Measurements from ENCODE around the gene TNNT3.

TNNT3 gene

DNA sequence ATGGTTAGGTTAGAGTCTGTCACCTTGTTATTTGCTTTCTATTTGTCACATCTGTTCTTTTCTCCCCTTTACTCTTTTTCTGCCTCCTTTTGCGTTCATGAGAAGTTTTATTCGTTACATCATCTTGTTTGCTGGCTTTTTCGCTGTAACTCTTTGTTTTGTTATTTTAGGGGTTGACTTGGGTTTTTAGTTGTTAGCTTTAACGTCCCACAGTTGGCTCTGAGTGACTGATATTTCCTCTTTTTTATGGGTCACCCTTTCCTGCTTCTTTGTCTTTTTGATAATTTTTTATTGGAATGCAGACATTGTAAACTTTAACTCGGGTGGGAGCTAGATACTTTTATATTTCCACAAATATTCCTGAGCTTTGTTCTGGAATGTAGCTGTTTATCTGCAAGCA lies 13.3 kb upstream of the TNNT3 start:
- H3K9me3 Mint-ChIP-seq = no peaks in the 10 kb centered on the region
- no peak overlapping the region for H3K27ac Mint-ChIP-seq
- no peaks in the 10 kb centered on the region for H3K36me3 Mint-ChIP-seq (ENCODE audit: low read depth)
- H3K27me3 Mint-ChIP-seq (ENCODE audit: low read depth) = peaks cover 12% of the 10 kb centered on the region
- H3K4me1 Mint-ChIP-seq (ENCODE audit: low read depth) = no peaks in the 10 kb centered on the region
- H3K4me3 Mint-ChIP-seq = no peak overlapping the region

DNA sequence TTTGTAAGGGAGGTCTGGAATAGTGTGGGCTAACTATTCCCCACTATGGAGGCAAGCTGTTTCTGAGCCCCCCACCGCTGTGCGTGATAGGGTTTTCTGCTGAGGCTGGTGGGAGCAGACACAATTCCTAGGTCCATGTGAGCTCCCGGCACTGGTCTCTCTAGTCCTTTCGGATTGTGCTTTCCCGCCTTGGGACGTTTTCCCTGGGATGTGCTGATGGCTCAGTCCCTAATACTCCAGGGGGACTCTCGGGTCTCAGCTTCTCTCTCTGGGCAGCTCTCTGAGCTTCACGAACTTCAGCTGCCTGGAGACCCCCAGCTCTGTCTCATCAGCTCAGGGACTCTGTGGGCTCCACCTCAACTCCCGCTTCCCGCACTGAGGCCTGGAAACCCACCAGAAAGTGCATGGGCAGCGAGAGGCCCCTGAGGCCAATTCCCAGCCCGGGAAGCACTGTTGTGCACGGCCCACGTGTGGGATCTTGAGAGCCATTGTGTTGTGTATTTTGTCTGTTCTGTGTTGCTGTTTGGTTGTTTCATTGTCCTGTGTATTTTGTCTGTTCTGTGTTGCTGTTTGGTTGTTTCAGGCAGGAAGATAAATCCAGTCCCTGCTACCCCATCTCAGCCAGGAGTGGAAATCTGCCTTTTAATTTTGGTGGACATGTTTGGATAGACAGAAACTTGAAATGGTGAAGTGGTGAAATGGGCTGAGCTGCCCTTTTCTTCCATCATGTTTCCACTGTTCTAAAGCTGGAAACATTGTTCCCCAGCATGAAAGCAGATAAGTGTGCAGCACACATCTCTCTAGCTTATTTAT lies 12.7 kb upstream of the TNNT3 start:
- Mint-ChIP-seq H3K36me3 (ENCODE audit: low read depth) (no peaks in the 10 kb centered on the region), H3K27ac (no peak overlapping the region), H3K27me3 (ENCODE audit: low read depth) (peaks cover 12% of the 10 kb centered on the region), H3K4me1 (ENCODE audit: low read depth) (no peaks in the 10 kb centered on the region), H3K4me3 (no peak overlapping the region), H3K9me3 (no peaks in the 10 kb centered on the region)

DNA sequence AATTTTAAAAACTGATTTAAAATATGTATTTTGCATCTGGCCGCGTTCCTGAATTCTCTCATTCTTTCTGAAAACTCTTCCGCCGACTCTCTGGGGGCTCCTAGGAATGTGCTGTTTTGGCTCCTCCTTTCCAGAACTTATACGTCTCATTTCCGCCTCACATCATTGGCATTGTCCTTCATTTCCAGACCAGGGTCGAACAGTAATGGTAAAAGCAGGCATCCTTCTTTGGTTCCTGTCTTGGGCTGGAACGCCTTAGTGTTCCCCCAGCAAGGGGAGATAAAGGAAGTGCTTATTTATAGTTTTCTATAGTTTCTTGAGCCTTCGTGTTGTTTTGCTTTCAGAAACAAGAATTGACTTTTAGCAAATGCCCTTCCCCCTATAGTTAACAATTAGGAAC lies 10.9 kb upstream of the TNNT3 start:
- H3K4me3 Mint-ChIP-seq = no peak overlapping the region
- H3K9me3 Mint-ChIP-seq = no peaks in the 10 kb centered on the region
- no peaks in the 10 kb centered on the region for H3K36me3 Mint-ChIP-seq (ENCODE audit: low read depth)
- H3K27me3 Mint-ChIP-seq (ENCODE audit: low read depth) = peaks cover 15% of the 10 kb centered on the region
- no peaks in the 10 kb centered on the region for H3K4me1 Mint-ChIP-seq (ENCODE audit: low read depth)
- H3K27ac Mint-ChIP-seq = no peak overlapping the region

DNA sequence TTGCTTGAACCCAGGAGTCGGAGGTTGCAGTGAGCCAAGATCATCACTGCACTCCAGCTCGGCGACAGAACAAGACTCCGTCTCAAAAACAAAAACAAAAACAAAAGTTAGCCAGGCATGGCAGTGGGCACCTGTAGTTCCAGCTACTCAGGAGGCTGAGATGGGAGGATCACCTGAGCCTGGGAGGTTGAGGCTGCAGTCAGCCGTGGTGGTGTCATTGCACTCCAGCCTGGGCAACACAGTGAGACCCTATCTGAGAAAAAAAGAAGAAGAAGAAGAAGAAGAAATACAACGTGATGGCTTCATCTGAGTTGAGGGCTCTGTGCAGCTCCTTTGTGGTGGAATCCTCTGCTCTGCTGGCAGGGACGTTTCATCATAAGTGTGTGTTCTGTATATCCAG lies 10.0 kb upstream of the TNNT3 start:
- Mint-ChIP-seq H3K27me3 (ENCODE audit: low read depth) (peaks cover 17% of the 10 kb centered on the region), H3K9me3 (no peaks in the 10 kb centered on the region), H3K4me1 (ENCODE audit: low read depth) (no peaks in the 10 kb centered on the region), H3K4me3 (no peak overlapping the region), H3K36me3 (ENCODE audit: low read depth) (no peaks in the 10 kb centered on the region), H3K27ac (no peak overlapping the region)

DNA sequence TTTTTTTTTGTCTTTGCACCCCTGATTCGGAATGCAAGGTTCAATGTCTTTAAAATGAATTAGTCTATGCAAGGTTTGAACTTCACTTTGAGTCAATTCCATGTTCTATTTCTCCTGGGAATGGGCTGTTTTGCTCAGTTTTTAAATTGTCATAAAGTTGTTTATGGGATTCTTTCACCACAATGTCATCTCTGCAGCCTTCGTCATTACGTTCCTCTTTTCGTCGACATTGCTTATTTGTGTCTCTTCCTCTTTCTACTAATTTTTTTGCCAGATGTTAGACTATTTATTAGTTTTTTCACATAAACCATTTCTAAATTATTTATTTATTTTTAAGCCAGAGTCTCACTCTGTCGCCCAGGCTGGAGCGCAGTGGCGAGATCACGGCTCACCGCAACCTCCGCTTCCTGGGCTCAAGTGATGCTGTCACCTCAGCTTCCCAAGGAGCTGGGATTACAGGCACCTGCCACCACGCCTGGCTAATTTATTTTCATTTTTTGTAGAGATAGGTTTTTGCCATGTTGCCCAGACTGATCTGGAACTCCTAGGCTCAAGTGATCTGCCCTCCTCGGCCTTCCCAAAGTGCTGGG lies 7.1 kb upstream of the TNNT3 start:
- Mint-ChIP-seq H3K9me3 (no peaks in the 10 kb centered on the region), H3K27me3 (ENCODE audit: low read depth) (peaks cover 12% of the 10 kb centered on the region), H3K36me3 (ENCODE audit: low read depth) (peaks cover 2% of the 10 kb centered on the region), H3K4me1 (ENCODE audit: low read depth) (peaks cover 3% of the 10 kb centered on the region), H3K4me3 (no peak overlapping the region), H3K27ac (no peak overlapping the region)

DNA sequence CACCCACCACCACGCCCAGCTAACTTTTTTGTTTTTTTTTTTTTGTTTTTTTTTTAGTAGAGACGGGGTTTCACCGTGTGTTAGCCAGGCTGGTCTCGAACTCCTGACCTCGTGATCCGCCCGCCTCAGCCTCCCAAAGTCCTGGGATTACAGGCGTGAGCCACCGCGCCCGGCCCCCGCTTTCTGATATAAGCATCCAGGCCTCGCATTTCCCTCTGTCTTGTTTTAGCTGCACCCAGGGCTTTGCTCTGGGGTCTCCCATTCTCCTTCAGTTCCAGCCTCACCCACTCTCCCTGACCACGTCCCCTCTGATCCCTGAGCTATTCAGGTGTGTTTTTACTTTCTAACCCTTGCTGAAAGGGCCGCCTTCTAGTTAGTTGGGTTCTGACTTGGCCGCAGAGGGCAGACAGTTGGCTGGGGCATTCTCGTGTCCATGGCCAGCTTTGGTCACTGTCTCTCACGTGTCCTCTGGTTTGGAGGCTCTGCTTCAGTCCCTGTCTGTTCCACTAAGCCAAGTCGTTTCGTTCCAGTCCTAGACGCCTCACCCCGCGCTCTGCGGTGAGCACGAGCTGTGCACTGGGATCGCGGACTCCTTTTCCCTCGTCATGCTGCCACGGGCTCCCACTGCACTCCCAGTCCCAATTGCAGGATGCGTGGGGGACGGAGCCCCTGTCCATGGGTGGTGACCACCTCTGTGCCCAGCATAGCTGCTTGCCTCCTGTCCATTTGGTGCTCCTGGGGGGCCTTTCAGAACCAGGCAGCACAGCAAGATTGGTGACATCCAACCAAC lies 6.0 kb upstream of the TNNT3 start:
- H3K4me3 Mint-ChIP-seq = no peak overlapping the region
- peaks cover 3% of the 10 kb centered on the region for H3K4me1 Mint-ChIP-seq (ENCODE audit: low read depth)
- no peaks in the 10 kb centered on the region for H3K9me3 Mint-ChIP-seq
- H3K27ac Mint-ChIP-seq = no peak overlapping the region
- peaks cover 9% of the 10 kb centered on the region for H3K27me3 Mint-ChIP-seq (ENCODE audit: low read depth)
- H3K36me3 Mint-ChIP-seq (ENCODE audit: low read depth) = peaks cover 2% of the 10 kb centered on the region

DNA sequence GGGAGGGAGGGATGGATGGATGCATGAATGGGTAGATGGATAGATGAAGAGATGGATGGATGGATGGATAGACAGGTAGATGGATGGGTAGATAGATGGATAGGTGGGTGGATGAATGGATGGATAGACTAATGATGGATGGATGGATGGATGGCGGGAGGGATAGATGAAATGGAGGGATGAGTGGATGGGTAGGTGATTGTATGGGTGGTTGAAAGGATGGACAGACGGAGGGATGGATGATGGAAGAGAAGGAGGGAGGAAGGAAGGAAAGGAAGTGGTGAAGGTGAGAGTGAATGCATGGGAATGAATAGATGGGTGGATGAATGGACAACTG lies 3.7 kb upstream of the TNNT3 start:
- no peak overlapping the region for H3K4me3 Mint-ChIP-seq
- peaks cover 3% of the 10 kb centered on the region for H3K4me1 Mint-ChIP-seq (ENCODE audit: low read depth)
- H3K36me3 Mint-ChIP-seq (ENCODE audit: low read depth) = peaks cover 2% of the 10 kb centered on the region
- H3K9me3 Mint-ChIP-seq = no peaks in the 10 kb centered on the region
- H3K27me3 Mint-ChIP-seq (ENCODE audit: low read depth) = peaks cover 5% of the 10 kb centered on the region
- no peak overlapping the region for H3K27ac Mint-ChIP-seq

DNA sequence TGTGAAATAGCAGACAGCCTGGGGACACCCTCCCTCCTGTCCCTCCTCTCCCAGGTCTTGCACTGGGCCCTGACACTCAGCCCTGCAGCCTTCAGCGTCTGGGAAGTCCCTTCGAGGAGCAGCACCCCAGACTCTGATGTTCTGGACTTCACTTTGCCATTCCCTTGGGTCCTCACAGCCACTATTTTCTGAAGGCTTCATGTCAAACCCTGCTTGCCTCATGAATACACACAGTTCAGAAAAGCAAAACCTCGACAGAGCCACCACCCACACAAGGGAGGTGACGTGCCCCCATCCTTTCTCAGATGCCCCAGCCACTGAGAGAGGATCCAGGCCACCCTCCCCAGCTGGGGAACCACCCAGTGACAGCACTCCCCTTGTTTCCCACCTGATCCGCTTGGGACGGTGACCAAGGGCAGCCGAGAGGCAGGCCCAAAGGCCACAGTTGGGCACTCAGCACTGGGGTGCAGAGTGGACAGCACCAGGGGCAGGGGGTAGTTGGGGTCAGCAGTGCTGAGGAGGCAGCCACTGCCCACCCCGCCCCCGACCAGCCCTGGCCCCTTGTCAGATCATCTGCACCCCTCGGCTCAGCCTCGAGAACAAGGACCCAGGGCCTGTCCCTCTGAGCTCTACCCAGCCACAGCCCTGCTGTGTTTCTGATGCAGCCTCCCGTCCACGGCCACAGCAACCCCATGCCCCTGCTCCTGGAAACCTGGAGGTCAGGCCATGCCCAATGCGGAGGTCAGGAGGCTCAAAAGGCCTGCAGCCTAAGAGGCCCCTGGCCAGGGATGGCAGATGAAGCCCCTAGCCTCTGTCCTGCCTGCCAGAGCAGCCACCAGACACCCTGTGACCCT lies 3.1 kb upstream of the TNNT3 start:
- Mint-ChIP-seq H3K27me3 (ENCODE audit: low read depth) (peaks cover 5% of the 10 kb centered on the region), H3K27ac (no peak overlapping the region), H3K4me1 (ENCODE audit: low read depth) (peaks cover 3% of the 10 kb centered on the region), H3K36me3 (ENCODE audit: low read depth) (peaks cover 2% of the 10 kb centered on the region), H3K4me3 (no peak overlapping the region), H3K9me3 (no peaks in the 10 kb centered on the region)

DNA sequence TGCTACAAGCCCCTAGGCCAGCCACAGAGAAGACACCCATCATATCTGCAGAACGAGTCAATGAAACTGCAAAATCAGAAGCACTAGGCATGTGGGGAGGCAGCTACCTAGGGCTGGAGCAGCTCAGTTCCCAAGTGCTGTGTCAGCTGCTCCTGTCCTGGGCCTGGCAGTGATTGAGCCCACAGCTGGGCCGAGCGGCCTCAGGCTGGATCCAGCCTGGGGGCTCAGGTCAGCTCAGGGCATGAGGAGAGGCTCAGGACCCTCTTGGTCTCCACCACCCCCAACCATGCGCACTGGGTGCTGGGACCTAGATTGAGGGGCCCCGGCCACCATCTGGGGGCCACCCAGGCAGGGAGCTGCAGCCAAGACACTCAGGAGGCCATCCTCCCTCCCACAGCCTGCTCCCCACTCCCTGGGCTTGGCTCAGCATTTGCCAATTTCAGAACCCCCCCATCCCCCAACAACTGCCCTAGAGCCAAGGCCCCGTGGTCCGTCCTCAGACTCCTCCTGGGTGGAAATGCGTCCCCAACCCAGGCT lies 2.4 kb upstream of the TNNT3 start:
- no peak overlapping the region for H3K27ac Mint-ChIP-seq

DNA sequence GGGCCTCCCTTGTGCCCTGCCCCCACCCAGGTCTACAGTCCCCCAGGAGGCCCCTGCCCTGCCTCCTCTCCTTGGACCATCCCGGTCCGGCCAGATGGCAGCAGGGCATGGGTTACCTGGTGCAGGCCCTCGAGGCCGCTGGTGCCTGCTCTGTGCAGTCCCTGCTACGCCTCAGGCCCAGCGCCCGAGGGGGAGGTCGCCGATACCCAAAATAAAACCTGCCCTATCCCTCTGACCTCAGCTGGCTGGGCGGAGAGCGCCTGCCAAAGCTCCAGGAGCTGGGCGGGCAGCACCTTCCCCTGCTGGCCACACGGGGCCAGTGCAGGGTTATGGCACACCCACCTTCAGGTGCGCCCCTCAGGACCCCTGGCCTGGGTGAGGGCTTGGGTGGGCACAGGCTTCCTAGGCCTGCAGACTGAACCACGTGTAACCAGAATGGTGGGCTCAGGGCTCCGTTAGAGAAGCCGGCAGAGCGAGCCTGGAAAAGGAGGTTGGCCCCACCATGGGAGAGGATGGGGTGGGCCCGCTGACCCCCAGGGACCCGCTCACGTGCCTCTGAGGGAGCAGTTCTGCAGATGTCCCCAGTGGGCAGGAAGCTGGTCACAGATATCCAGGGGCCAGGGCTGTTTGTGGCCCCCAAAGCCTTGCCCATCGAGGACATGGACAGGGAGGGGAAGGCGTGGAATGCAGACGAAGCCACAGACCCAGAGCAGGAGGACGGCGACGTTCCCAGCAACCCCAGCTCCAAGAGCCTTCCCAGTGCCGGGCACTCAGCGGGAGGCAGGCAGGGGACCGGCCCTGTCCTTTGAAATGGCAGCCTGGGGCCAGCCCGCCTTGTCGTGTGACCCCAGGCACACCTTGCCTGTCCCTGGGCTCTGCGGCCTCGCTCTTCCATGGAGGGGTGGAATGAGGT lies 1.7 kb upstream of the TNNT3 start:
- Mint-ChIP-seq H3K36me3 (ENCODE audit: low read depth) (peaks cover 2% of the 10 kb centered on the region), H3K4me1 (ENCODE audit: low read depth) (peaks cover 4% of the 10 kb centered on the region), H3K27ac (no peak overlapping the region), H3K9me3 (no peaks in the 10 kb centered on the region), H3K4me3 (no peak overlapping the region), H3K27me3 (ENCODE audit: low read depth) (peaks cover 5% of the 10 kb centered on the region)

More for the DNA sequence above, 2.4 kb upstream of the TNNT3 start:
- H3K36me3 Mint-ChIP-seq (ENCODE audit: low read depth) = peaks cover 2% of the 10 kb centered on the region
- no peaks in the 10 kb centered on the region for H3K9me3 Mint-ChIP-seq
- H3K27me3 Mint-ChIP-seq (ENCODE audit: low read depth) = peaks cover 5% of the 10 kb centered on the region
- peaks cover 3% of the 10 kb centered on the region for H3K4me1 Mint-ChIP-seq (ENCODE audit: low read depth)
- H3K4me3 Mint-ChIP-seq = no peak overlapping the region

DNA sequence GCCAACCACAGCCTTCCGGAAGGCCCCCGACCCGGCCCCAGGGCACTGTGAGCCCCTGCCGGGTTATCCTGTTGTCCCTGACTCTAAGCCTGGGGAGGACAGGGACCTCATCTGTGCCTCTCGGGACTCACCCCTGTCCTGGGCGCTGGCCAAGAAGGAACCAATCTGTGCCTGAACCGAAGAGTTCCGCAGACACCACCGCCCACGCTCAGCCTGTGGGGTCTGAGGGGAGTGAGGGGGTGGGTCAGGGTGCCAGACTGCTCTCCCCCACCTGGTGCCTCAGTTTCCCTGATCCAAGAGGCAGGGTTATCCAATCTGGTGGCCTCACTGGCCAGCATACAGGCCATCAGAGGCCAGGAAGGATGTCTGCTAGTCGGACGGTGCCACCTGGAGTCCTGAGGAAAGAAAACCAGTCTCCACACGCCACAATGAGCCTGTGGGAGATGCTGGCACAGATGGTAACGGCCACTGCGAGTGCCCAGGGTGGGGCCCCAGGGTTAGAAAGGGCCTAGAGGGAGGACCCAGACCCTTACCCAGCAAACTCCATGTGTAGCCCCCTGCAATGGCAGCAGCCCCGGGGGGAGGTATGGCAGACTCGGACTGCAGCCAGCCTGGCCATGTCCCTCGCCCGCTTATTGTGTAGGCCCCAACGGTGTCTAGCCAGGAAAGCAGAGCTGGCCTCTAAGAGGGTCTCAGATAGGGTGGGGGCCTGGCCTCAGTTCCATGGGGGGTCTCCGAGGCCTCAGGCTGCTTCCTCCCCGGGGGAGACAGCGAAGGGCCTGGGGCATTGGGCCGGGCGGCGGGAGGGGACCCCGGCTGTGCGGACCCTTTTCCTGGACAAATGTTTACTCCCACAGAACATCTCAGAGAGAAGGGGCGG lies 827 bp upstream of the TNNT3 start:
- Mint-ChIP-seq H3K4me3 (no peak overlapping the region), H3K27me3 (ENCODE audit: low read depth) (peaks cover 1% of the 10 kb centered on the region), H3K4me1 (ENCODE audit: low read depth) (peaks cover 4% of the 10 kb centered on the region), H3K27ac (no peak overlapping the region), H3K36me3 (ENCODE audit: low read depth) (peaks cover 2% of the 10 kb centered on the region), H3K9me3 (no peaks in the 10 kb centered on the region)

DNA sequence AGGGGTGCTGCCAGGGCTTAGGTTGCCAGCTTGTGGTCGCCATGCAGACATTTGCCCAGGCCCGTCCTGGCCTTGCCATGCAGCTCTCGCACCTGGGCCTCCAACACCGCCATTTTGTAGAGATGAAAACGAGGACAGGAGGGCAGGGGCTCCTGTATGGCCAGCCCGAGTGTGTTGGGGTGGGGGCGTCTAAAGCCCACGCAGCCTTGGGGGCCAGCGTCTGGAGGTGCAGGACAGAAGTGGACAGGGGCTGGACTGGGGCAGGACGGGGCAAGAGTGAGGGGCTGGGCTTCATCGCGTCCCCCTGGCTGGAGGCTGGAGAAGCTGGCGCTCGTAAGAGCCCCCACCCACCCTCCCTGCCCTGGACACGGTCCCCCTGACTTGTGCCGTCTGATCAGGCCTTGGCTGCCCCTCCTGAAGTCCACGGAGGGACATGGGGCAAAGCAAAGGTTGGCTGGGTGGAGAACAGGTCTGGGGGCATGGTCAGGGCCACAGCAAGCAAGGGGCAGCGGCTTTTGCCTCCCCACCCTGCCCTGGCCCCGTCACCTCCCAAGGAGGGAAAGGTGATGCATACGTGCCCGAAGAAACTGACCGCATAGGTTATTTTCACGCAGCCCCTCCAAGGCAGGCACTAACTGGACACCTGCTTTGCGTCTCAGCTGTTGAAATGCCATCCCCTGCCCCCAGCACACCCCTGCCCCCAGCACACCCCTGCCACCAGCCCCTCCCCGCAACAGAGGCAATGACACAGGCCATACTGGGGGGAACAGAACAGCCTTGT lies 815 bp downstream of the TNNT3 start:
- Mint-ChIP-seq H3K27me3 (ENCODE audit: low read depth) (no peaks in the 10 kb centered on the region), H3K36me3 (ENCODE audit: low read depth) (peaks cover 2% of the 10 kb centered on the region), H3K9me3 (no peaks in the 10 kb centered on the region), H3K4me1 (ENCODE audit: low read depth) (peaks cover 4% of the 10 kb centered on the region), H3K4me3 (no peak overlapping the region), H3K27ac (no peak overlapping the region)

Data from T-helper 1 cell treated with Interleukin-12 subunit alpha and Interleukin-12 subunit beta and Interleukin-4 antibody, amounts not matched to agents 30 μg/mL and 1 μg/mL, for 36 hours (primary cell).